BE2C (cell line): Measurements from ENCODE around the gene PLSCR4.
"Not testable (repeated sequence)": the region's sequence is repeated elsewhere in the genome, so short reads cannot be mapped to it uniquely, and the experiment has no call there.

Source experiments
- DNase-seq: peaks from one replicate; pipeline ENCODE4 v3.0.0-alpha.2; 2020
- H3K27me3 ChIP-seq: fragments of 250-450 bp; sonication (Bioruptor Pico); 2 replicates; pipeline ENCODE4 v1.5.1; 2020; ENCODE audit warnings: mild to moderate bottlenecking
- H3K36me3 ChIP-seq: fragments of 250-450 bp; sonication (Bioruptor Pico); 2 replicates; pipeline ENCODE4 v1.5.1; 2020; ENCODE audit warnings: mild to moderate bottlenecking
- H3K4me1 ChIP-seq: fragments of 250-450 bp; sonication (Bioruptor Pico); 2 replicates; pipeline ENCODE4 v1.5.1; 2020
- H3K4me3 ChIP-seq: 2 replicates; pipeline ENCODE4 v1.5.1; 2011; ENCODE audit warnings: low read depth, low read length
- H3K9me3 ChIP-seq: fragments of 250-450 bp; sonication (Bioruptor Pico); 2 replicates; pipeline ENCODE4 v1.5.1; 2020
- TF ChIP-seq, protein P1 (sequence below): IDR thresholded peaks from 2 replicates; pipeline ENCODE4 v1.5.1; 2012; ENCODE audit warnings: mild to moderate bottlenecking, low read depth, low read length

Gene PLSCR4

DNA sequence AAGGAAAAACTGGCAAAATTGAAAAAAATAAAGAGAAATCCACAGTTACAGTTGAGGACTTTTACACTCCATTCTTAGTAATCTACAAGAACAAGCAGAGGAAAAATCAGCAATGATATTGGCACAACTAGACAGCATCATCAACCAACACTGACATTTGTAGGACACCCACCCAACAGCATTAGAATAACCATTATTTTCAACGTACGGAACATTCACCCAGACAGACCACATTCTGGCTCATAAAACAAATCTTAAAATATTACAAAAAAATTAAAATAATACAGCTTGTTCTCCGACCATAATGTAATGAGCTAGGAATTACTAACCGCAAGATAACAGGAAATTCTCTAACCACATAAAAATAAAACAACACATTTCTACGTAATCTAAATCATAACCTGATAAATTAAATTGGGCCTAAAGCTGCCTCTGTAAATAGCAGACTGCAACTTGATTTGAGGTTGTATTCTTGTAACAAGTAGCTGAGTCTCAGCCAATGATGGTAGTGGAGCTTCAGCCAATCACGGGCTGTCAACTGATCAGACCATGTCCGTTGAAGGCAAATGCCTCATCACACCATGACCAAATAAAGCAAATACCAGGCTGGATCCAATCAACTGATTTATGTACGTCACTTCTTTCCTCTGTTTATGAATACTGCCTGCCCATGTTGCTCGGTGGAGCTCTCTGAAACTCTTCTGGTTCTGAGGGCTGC lies 9.2 kb downstream of the PLSCR4 start:
- no peaks in the 10 kb centered on the region for H3K9me3 ChIP-seq
- TF ChIP-seq, protein P1, sequence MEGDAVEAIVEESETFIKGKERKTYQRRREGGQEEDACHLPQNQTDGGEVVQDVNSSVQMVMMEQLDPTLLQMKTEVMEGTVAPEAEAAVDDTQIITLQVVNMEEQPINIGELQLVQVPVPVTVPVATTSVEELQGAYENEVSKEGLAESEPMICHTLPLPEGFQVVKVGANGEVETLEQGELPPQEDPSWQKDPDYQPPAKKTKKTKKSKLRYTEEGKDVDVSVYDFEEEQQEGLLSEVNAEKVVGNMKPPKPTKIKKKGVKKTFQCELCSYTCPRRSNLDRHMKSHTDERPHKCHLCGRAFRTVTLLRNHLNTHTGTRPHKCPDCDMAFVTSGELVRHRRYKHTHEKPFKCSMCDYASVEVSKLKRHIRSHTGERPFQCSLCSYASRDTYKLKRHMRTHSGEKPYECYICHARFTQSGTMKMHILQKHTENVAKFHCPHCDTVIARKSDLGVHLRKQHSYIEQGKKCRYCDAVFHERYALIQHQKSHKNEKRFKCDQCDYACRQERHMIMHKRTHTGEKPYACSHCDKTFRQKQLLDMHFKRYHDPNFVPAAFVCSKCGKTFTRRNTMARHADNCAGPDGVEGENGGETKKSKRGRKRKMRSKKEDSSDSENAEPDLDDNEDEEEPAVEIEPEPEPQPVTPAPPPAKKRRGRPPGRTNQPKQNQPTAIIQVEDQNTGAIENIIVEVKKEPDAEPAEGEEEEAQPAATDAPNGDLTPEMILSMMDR, result no peak
- no peak for DNase-seq
- H3K27me3 ChIP-seq, result no peaks in the 10 kb centered on the region
- H3K4me1 ChIP-seq, result no peaks in the 10 kb centered on the region
- no peaks in the 10 kb centered on the region for H3K36me3 ChIP-seq
- H3K4me3 ChIP-seq, result no peak overlapping the region

DNA sequence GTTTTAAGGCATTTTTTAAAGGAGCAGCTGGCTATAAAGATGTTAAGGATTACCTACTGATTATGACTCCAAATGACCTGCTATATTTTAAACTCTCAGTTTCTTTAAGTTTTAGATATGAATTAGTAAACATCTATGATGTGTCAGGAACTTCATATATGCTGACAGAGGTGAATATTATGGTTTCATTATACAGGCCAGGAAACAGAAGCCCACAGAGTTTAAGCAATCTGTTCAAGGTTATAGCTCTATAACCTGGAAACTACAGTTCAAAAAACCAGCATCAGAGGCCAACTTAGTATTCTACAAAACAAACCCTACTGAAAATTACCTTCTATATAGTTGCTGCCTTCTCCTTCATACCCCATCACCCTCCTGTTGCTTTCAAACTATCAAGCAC lies 17.4 kb downstream of the PLSCR4 start:
- H3K27me3 ChIP-seq, result no peaks in the 10 kb centered on the region
- H3K9me3 ChIP-seq, result no peaks in the 10 kb centered on the region
- TF ChIP-seq, protein P1, result no peak
- DNase-seq, result no peak
- H3K36me3 ChIP-seq, result no peaks in the 10 kb centered on the region
- no peaks in the 10 kb centered on the region for H3K4me1 ChIP-seq
- H3K4me3 ChIP-seq, result no peak overlapping the region

DNA sequence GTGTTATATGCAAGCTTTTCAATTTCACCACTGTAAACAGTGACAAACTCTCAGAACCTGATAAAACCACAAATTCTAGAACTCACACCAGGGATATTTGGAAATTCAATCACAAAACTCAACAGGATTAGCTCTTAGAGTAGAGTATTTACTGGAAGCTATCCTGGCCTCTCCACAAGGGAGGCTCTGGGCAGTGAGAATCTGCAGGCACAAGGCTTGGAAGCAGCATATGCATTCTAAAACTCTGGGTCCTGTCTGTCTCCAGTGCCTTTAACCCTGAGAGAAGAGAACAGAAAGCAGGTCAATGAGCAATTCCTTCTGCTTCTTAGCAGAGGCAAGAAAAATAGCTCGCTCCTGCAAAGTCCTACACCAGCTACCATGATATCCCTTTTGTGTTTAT lies 23.4 kb downstream of the PLSCR4 start:
- TF ChIP-seq, protein P1, result no peak
- Histone ChIP-seq H3K36me3 (no peaks in the 10 kb centered on the region), H3K27me3 (no peaks in the 10 kb centered on the region), H3K4me1 (no peaks in the 10 kb centered on the region), H3K4me3 (no peak overlapping the region), H3K9me3 (no peaks in the 10 kb centered on the region)
- no peak for DNase-seq

DNA sequence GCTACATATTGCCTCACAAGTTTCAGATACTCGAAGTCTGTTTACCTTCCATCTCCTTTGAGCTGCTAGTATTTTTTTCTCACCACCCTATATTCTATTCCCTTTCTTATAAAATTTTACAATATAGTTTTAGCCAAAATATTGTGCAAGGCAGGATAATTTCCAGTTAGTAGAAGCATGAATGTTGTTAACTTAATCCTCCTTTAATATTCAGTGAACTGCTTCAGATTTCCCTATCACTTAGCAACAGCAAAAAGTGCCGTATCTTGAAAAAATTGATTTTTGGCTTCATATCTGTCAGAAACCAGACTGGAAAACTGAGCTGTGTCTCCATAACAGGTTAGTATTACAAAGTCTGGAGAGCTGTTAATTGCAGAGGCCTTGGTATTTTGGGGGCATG lies 24.0 kb downstream of the PLSCR4 start:
- H3K4me3 ChIP-seq, result no peak overlapping the region
- DNase-seq, result no peak
- TF ChIP-seq, protein P1, result no peak
- H3K4me1 ChIP-seq, result no peaks in the 10 kb centered on the region
- no peaks in the 10 kb centered on the region for H3K36me3 ChIP-seq
- H3K9me3 ChIP-seq, result no peaks in the 10 kb centered on the region
- H3K27me3 ChIP-seq, result no peaks in the 10 kb centered on the region

DNA sequence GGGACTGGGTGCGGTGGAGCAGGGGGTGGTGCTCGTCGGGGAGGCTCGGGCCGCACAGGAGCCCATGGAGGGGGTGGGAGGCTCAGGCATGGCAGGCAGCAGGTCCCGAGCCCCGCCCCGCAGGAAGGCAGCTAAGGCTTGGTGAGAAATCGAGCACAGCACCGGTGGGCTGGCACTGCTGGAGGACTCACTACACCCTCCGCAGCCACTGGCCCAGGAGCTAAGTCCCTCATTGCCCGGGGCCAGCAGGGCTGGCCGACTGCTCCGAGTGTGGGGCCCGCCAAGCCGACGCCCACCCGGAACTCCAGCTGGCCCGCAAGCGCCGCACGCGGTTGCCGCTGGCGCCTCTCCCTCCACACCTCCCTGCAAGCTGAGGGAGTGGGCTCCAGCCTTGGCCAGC lies 25.4 kb downstream of the PLSCR4 start:
- H3K4me1 ChIP-seq, H3K27me3 ChIP-seq, H3K9me3 ChIP-seq, H3K4me3 ChIP-seq, H3K36me3 ChIP-seq, DNase-seq: not testable (repeated sequence)

DNA sequence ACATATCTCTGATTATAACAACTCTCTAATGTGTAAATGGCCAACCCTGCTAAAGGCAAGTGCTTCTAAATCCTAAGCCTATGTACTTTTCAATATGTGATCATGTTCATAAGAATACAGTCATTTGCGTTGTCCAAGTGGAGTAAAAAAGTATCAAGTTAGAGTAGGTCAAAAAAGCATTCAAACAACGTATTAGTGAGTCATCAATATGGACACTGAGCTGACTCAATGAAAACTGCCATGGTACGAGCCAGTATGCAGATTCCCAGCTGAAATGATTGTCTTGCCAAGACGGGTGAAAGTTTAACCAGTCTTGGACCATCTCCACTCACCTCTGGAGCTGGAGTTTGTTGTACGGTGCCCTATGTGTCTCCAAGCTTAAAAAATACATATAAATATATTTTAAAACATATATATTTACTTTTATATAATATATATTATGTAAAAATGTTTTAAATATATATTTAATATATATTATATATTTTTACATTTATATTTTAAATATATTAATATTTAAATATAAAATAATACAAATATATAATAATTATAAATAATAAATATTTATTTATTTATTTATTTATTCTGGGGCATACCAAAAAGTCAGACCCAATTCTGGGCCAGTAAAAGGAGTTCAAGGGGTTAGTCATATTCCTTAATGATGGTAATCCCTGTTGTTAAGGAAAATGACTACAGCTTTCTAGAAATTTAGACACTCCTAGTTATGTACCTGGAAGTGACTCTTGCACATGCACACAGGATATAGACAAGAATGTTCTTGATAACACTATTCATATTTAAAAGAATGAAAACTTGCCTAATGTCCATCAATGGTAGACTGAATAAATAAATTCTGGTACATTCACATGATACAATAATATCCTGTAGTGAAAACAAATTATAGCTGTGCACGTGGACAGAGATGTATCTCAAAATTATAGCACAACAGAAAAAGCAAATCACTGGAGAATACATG lies 27.2 kb downstream of the PLSCR4 start:
- TF ChIP-seq, protein P1, result no peak
- H3K4me1 ChIP-seq, result no peaks in the 10 kb centered on the region
- no peaks in the 10 kb centered on the region for H3K27me3 ChIP-seq
- H3K36me3 ChIP-seq, result no peaks in the 10 kb centered on the region
- H3K4me3 ChIP-seq, result no peak overlapping the region
- no peaks in the 10 kb centered on the region for H3K9me3 ChIP-seq
- DNase-seq, result no peak
